Sigmoid colon (tissue), 4 donors: ENCODE data around the gene WASHC3.

Experiments used
- EP300 ChIP-seq, 4 donors: sonication (generic); formaldehyde crosslinking; IDR thresholded peaks; one replicate each; pipeline ENCODE4 v1.6.1; 2017; ENCODE audit warnings: antibody characterized with exemption in 4 of 4
- POLR2A ChIP-seq, 2 donors: fragments of 450-650 bp; IDR thresholded peaks; one replicate each; pipeline ENCODE4 v1.6.1; 2016; ENCODE audit warnings: antibody characterized with exemption in 2 of 2, mild to moderate bottlenecking in 2 of 2, moderate library complexity in 2 of 2
- TF ChIP-seq, protein P1 (sequence below), 4 experiments: fragments of 450-650 bp in 3 of 4; fragments of 200-600 bp in 1 of 4; IDR thresholded peaks; one replicate each; pipeline ENCODE4 v1.5.1; 2016 to 2019; ENCODE audit warnings: antibody characterized with exemption in 4 of 4, mild to moderate bottlenecking in 3 of 4, moderate library complexity in 2 of 4

DNA sequence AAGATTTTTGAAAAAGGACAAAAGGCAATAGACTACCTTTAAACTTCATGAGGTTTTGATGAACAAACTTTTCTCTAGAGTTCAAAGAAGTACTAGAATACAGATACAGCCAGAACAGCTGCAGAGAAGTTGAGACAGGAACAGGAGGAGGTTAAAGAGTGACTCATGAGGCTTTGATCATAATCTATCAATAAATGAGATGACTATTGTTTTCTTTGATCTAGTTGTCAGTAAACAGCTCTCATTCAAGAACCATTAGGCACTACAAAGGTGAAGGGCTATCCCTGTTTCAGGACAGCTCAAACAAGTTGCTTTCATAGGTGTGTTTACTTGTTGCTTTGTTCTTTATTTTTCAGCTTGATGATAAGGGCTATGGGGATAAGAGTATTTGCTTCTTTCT lies 2.4 kb downstream of the WASHC3 start:
- TF ChIP-seq, protein P1, sequence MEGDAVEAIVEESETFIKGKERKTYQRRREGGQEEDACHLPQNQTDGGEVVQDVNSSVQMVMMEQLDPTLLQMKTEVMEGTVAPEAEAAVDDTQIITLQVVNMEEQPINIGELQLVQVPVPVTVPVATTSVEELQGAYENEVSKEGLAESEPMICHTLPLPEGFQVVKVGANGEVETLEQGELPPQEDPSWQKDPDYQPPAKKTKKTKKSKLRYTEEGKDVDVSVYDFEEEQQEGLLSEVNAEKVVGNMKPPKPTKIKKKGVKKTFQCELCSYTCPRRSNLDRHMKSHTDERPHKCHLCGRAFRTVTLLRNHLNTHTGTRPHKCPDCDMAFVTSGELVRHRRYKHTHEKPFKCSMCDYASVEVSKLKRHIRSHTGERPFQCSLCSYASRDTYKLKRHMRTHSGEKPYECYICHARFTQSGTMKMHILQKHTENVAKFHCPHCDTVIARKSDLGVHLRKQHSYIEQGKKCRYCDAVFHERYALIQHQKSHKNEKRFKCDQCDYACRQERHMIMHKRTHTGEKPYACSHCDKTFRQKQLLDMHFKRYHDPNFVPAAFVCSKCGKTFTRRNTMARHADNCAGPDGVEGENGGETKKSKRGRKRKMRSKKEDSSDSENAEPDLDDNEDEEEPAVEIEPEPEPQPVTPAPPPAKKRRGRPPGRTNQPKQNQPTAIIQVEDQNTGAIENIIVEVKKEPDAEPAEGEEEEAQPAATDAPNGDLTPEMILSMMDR (IDR thresholded peaks at IDR 0.05), result no peak
- no peak for TF ChIP-seq POLR2A (IDR thresholded peaks at IDR 0.05)
- TF ChIP-seq EP300 (IDR thresholded peaks at IDR 0.05), result no peak
